SK-N-SH (cell line): Measurements from ENCODE around the gene CELF2. TPM values are rescaled to one million over a fixed set of nuclear protein-coding genes. Genes with fewer than 3 reads are reported as not detected.

Experiments used
- CTCF ChIA-PET: fragments of 300-600, 350-600 bp; formaldehyde crosslinking; extraction: SDS; loops from one replicate; lab custom pipeline; 2021; lab: Yijun Ruan, JAX
- POLR2A ChIA-PET: fragments of 350-600 bp; sonication (Branson Sonifier 250); formaldehyde crosslinking; extraction: SDS; loops from one replicate; lab custom pipeline; 2020; ENCODE audit warnings: antibody characterized with exemption, inconsistent platforms; lab: Yijun Ruan, JAX
- DNase-seq: peaks from one replicate; pipeline ENCODE4 v3.0.0; 2012
- H2AFZ ChIP-seq: fragments of 200-600 bp; sonication (generic); 2 replicates; pipeline ENCODE4 v1.8.1; 2016; ENCODE audit warnings: antibody characterized with exemption, mild to moderate bottlenecking, low read depth
- H3F3A ChIP-seq: fragments of 200-600 bp; sonication (generic); replicated peaks from 2 replicates; pipeline ENCODE3; 2016; ENCODE audit warnings: antibody characterized with exemption, mild to moderate bottlenecking; ENCODE audit not compliant: insufficient read depth
- H3K27ac ChIP-seq, 2 experiments: fragments of 200-500 bp in 1 of 2; fragments of 200-600 bp in 1 of 2; sonication (Bioruptor generic) in 1 of 2; sonication (generic), shearing (Covaris generic) in 1 of 2; 2 replicates each; pipeline versions ENCODE4 v1.5.1 to v1.6.1; 2014 to 2016; ENCODE audit warnings: low read depth in 2 of 2, inconsistent platforms in 1 of 2, low read length in 1 of 2, mild to moderate bottlenecking in 1 of 2, mixed read lengths in 1 of 2
- H3K27me3 ChIP-seq: fragments of 200-600 bp; sonication (generic), shearing (Covaris generic); 2 replicates; pipeline ENCODE4 v1.6.1; 2016; ENCODE audit warnings: mixed run types; ENCODE audit not compliant: insufficient read depth
- H3K36me3 ChIP-seq, 2 experiments: fragments of 200-500 bp in 1 of 2; fragments of 200-600 bp in 1 of 2; sonication (Bioruptor generic) in 1 of 2; sonication (generic) in 1 of 2; replicated peaks in 1 of 2; 2 replicates each; pipeline versions ENCODE3 to v1.5.1; 2014 to 2016; ENCODE audit warnings: low read length in 1 of 2, mild to moderate bottlenecking in 1 of 2; ENCODE audit not compliant: insufficient read depth in 2 of 2, control insufficient read depth in 1 of 2
- H3K4me1 ChIP-seq, 2 experiments: fragments of 200-500 bp in 1 of 2; fragments of 200-600 bp in 1 of 2; sonication (Bioruptor generic) in 1 of 2; sonication (generic), shearing (Covaris generic) in 1 of 2; 2 replicates each; pipeline versions ENCODE4 v1.5.1 to v1.6.1; 2014 to 2016; ENCODE audit warnings: low read depth in 1 of 2, low read length in 1 of 2, mixed run types in 1 of 2; ENCODE audit not compliant: insufficient read depth in 2 of 2, control insufficient read depth in 1 of 2
- H3K4me2 ChIP-seq: fragments of 200-600 bp; sonication (generic), shearing (Covaris generic); 2 replicates; pipeline ENCODE4 v1.6.1; 2017; ENCODE audit warnings: mixed run types
- H3K4me3 ChIP-seq, 2 experiments: fragments of 200-500 bp in 1 of 2; fragments of 200-600 bp in 1 of 2; sonication (Bioruptor generic) in 1 of 2; sonication (generic), shearing (Covaris generic) in 1 of 2; 2 replicates each; pipeline versions ENCODE4 v1.5.1 to v1.8.1; 2014 to 2016; ENCODE audit warnings: low read depth in 2 of 2, inconsistent platforms in 1 of 2, low read length in 1 of 2, mild to moderate bottlenecking in 1 of 2, mixed read lengths in 1 of 2, moderate library complexity in 1 of 2
- H3K79me2 ChIP-seq: fragments of 200-600 bp; sonication (generic); 2 replicates; pipeline ENCODE4 v1.8.1; 2017; ENCODE audit warnings: mild to moderate bottlenecking; ENCODE audit not compliant: insufficient read depth
- H3K9ac ChIP-seq: fragments of 200-600 bp; sonication (generic); 2 replicates; pipeline ENCODE4 v1.6.1; 2017; ENCODE audit warnings: mixed run types
- H3K9me2 ChIP-seq: fragments of 200-600 bp; sonication (generic); 2 replicates; pipeline ENCODE4 v1.6.1; 2017; ENCODE audit warnings: mixed run types
- H3K9me3 ChIP-seq: fragments of 200-600 bp; sonication (generic); 2 replicates; pipeline ENCODE4 v1.6.1; 2017; ENCODE audit warnings: mixed run types, mild to moderate bottlenecking, moderate library complexity
- H4K20me1 ChIP-seq: fragments of 200-600 bp; sonication (generic); 2 replicates; pipeline ENCODE4 v1.6.1; 2017; ENCODE audit warnings: mild to moderate bottlenecking, mixed run types; ENCODE audit not compliant: insufficient read depth
- CTCF ChIP-seq: fragments of 200-600 bp; sonication (generic); IDR thresholded peaks from 2 replicates; pipeline ENCODE4 v1.6.1; 2017; ENCODE audit warnings: antibody characterized with exemption, mild to moderate bottlenecking, moderate library complexity
- FOXJ3 ChIP-seq: sonication (generic); formaldehyde crosslinking; IDR thresholded peaks from 2 replicates; pipeline ENCODE4 v1.5.1; 2020; ENCODE audit warnings: mild to moderate bottlenecking, missing genetic modification reagents
- GATA2 ChIP-seq: sonication (generic); formaldehyde crosslinking; IDR thresholded peaks from 2 replicates; pipeline ENCODE4 v1.5.0; 2020; ENCODE audit warnings: mild to moderate bottlenecking, missing genetic modification reagents
- MAX ChIP-seq: IDR thresholded peaks from 2 replicates; pipeline ENCODE4 v1.4.0; 2012; ENCODE audit warnings: low read depth
- MEF2A ChIP-seq: IDR thresholded peaks from 2 replicates; pipeline ENCODE4 v1.4.0; 2012; ENCODE audit warnings: low read depth, borderline replicate concordance
- NRF1 ChIP-seq: IDR thresholded peaks from 2 replicates; pipeline ENCODE4 v1.6.1; 2012; ENCODE audit warnings: low read depth, mild to moderate bottlenecking, low read length
- REST ChIP-seq: IDR thresholded peaks from 2 replicates; pipeline ENCODE4 v1.6.1; 2012; ENCODE audit warnings: mild to moderate bottlenecking, low read depth, low read length, moderate library complexity
- RXRA ChIP-seq: IDR thresholded peaks from 2 replicates; pipeline ENCODE4 v1.4.0; 2012; ENCODE audit warnings: low read depth, mild to moderate bottlenecking, borderline replicate concordance
- SMC3 ChIP-seq: IDR thresholded peaks from 2 replicates; pipeline ENCODE4 v1.6.1; 2012; ENCODE audit warnings: low read depth, low read length, improper control_type of control experiment
- TEAD4 ChIP-seq: IDR thresholded peaks from 2 replicates; pipeline ENCODE4 v1.4.0; 2012; ENCODE audit warnings: mild to moderate bottlenecking, borderline replicate concordance; ENCODE audit not compliant: insufficient read depth
- USF1 ChIP-seq: IDR thresholded peaks from 2 replicates; pipeline ENCODE4 v1.4.0; 2012; ENCODE audit warnings: low read depth, borderline replicate concordance
- USF2 ChIP-seq: fragments of 150-350 bp; IDR thresholded peaks from 2 replicates; pipeline ENCODE4 v1.6.1; 2017; ENCODE audit warnings: antibody characterized with exemption, low read length, low read depth, borderline replicate concordance
- YY1 ChIP-seq: IDR thresholded peaks from 2 replicates; pipeline ENCODE4 v1.4.0; 2012; ENCODE audit warnings: low read depth, mild to moderate bottlenecking
- WGBS: methylation state at CpG from one replicate; pipeline ENCODE4 v1.1.6; 2017; ENCODE audit warnings: low lambda C conversion rate; 5-methylcytosine and 5-hydroxymethylcytosine counted together
- polyA plus RNA-seq, 3 experiments: library from polyadenylated mRNA; depleted of rRNA; stranded (reverse); fragments of >200 nt; gene quantifications; 2 replicates each; pipeline ENCODE4 v1.2.3, GENCODE V29; 2012

Gene CELF2
- polyA plus RNA-seq, 1 of the 3 experiments (the other 2 are of a cell fraction) = 0.03 TPM

- Histone ChIP-seq H3K9ac (no peak overlapping the region), H4K20me1 (no peaks in the 10 kb centered on the region), H3F3A (no peaks in the 10 kb centered on the region), H3K4me1 (no peaks in the 10 kb centered on the region; a peak in 1 of 4 replicates), H3K9me3 (no peaks in the 10 kb centered on the region), H3K36me3 (no peaks in the 10 kb centered on the region), H3K9me2 (no peaks in the 10 kb centered on the region), H3K4me3 (no peak overlapping the region), H3K27ac (no peak overlapping the region), H3K27me3 (no peaks in the 10 kb centered on the region), H2AFZ (no peak overlapping the region), H3K79me2 (no peaks in the 10 kb centered on the region), H3K4me2 (no peak overlapping the region)
- WGBS = 45% methylated on average over 4 of the region's 4 CpGs
- no peak for TF ChIP-seq RXRA
- no peak for TF ChIP-seq REST
- TF ChIP-seq FOXJ3 = no peak
- no peak for TF ChIP-seq NRF1
- TF ChIP-seq YY1 = no peak
- TF ChIP-seq MAX = no peak
- no peak for TF ChIP-seq TEAD4
- no peak for TF ChIP-seq USF2
- no peak for TF ChIP-seq CTCF
- TF ChIP-seq SMC3 = no peak
- TF ChIP-seq USF1 = no peak
- TF ChIP-seq MEF2A = no peak
- TF ChIP-seq GATA2 = no peak
- DNase-seq = no peak
- CTCF ChIA-PET = no interaction called here
- POLR2A ChIA-PET = no interaction called here
These were observed 136.7 kb downstream of the CELF2 start for GRCh38 chr10:11154333-11154732.
